GM23338 (cell line): Measurements from ENCODE around the gene PANX3. TPM values are rescaled to one million over a fixed set of nuclear protein-coding genes. Genes with fewer than 3 reads are reported as not detected.

Source experiments
- ATAC-seq: fragments of 200-7000 bp; cut with Tn5 transposase; 3 replicates; pipeline ENCODE4 v1.9.1; 2020
- DNase-seq: peaks from one replicate; pipeline ENCODE4 v3.0.0-alpha.2; 2015; ENCODE audit warnings: low spot score
- H2AFZ ChIP-seq: fragments of 200-600 bp; sonication (generic); 2 replicates; pipeline ENCODE4 v1.8.0; 2016; ENCODE audit warnings: antibody characterized with exemption, mild to moderate bottlenecking, moderate library complexity
- H3F3A ChIP-seq: fragments of 200-600 bp; sonication (generic); replicated peaks from 2 replicates; pipeline ENCODE4 v1.8.0; 2017; ENCODE audit warnings: antibody characterized with exemption, mixed run types, low read depth
- H3K27ac ChIP-seq: fragments of 200-600 bp; sonication (generic); 2 replicates; pipeline ENCODE4 v1.6.1; 2016; ENCODE audit warnings: low read depth
- H3K27me3 ChIP-seq: fragments of 200-600 bp; sonication (generic); 2 replicates; pipeline ENCODE4 v1.8.0; 2016; ENCODE audit warnings: mild to moderate bottlenecking, mixed run types, moderate library complexity; ENCODE audit not compliant: insufficient read depth
- H3K36me3 ChIP-seq: fragments of 200-600 bp; sonication (generic); 2 replicates; pipeline ENCODE4 v1.8.0; 2016; ENCODE audit warnings: mild to moderate bottlenecking; ENCODE audit not compliant: insufficient read depth
- H3K4me1 ChIP-seq: fragments of 200-600 bp; sonication (generic); 2 replicates; pipeline ENCODE4 v1.8.0; 2016; ENCODE audit warnings: mild to moderate bottlenecking, moderate library complexity; ENCODE audit not compliant: insufficient read depth
- H3K4me2 ChIP-seq: fragments of 200-600 bp; sonication (generic); 2 replicates; pipeline ENCODE4 v1.7.1; 2017; ENCODE audit warnings: mixed run types
- H3K4me3 ChIP-seq: fragments of 200-600 bp; sonication (generic); 2 replicates; pipeline ENCODE4 v1.6.1; 2016; ENCODE audit warnings: mixed run types
- H3K79me2 ChIP-seq: fragments of 200-600 bp; sonication (generic); replicated peaks from 2 replicates; pipeline ENCODE4 v1.8.0; 2017; ENCODE audit warnings: mild to moderate bottlenecking; ENCODE audit not compliant: insufficient read depth
- H3K9me2 ChIP-seq: fragments of 200-600 bp; sonication (generic); 2 replicates; pipeline ENCODE4 v1.8.0; 2017; ENCODE audit not compliant: insufficient read depth
- H4K20me1 ChIP-seq: fragments of 200-600 bp; sonication (generic); replicated peaks from 2 replicates; pipeline ENCODE4 v1.8.0; 2017; ENCODE audit warnings: mild to moderate bottlenecking; ENCODE audit not compliant: insufficient read depth
- H3K27ac Mint-ChIP-seq: 2 replicates; pipeline ENCODE4 v1.8.0; 2020; ENCODE audit warnings: inconsistent platforms, mild to moderate bottlenecking, moderate library complexity, mixed read lengths
- H3K27me3 Mint-ChIP-seq: 3 replicates; pipeline ENCODE4 v1.8.0; 2022; ENCODE audit warnings: low read depth, mild to moderate bottlenecking, moderate library complexity, mixed read lengths, inconsistent platforms; ENCODE audit not compliant: insufficient read depth, poor library complexity
- H3K36me3 Mint-ChIP-seq: 3 replicates; pipeline ENCODE4 v1.8.0; 2021; ENCODE audit warnings: low read depth, mild to moderate bottlenecking, inconsistent platforms, moderate library complexity, mixed read lengths
- H3K4me1 Mint-ChIP-seq: 3 replicates; pipeline ENCODE4 v1.8.0; 2020; ENCODE audit warnings: mild to moderate bottlenecking, inconsistent platforms, mixed read lengths
- H3K4me3 Mint-ChIP-seq: 3 replicates; pipeline ENCODE4 v1.8.0; 2021; ENCODE audit warnings: moderate library complexity, mild to moderate bottlenecking, inconsistent platforms, mixed read lengths
- H3K9me3 Mint-ChIP-seq: 3 replicates; pipeline ENCODE4 v1.8.0; 2020; ENCODE audit warnings: moderate library complexity, mild to moderate bottlenecking, inconsistent platforms, mixed read lengths
- CREB1 ChIP-seq: fragments of 250-450 bp; sonication (Bioruptor Pico); IDR thresholded peaks from 2 replicates; pipeline ENCODE4 v1.5.0; 2020; ENCODE audit warnings: low read depth, mild to moderate bottlenecking, moderate library complexity
- CTCF ChIP-seq, 2 experiments: fragments of 200-600 bp in 1 of 2; sonication (generic) in 1 of 2; conservative IDR thresholded peaks; 2 replicates each; pipeline versions ENCODE4 v1.5.1 to v1.6.1; 2016 to 2017; ENCODE audit warnings: antibody characterized with exemption in 2 of 2, low read depth in 2 of 2, mild to moderate bottlenecking in 2 of 2, moderate library complexity in 1 of 2
- EZH2 ChIP-seq: fragments of 200-600 bp; sonication (generic); IDR thresholded peaks from one replicate; pipeline ENCODE4 v1.8.0; 2017; ENCODE audit warnings: antibody characterized with exemption, mild to moderate bottlenecking, low read depth; ENCODE audit not compliant: unreplicated experiment
- EZH2phosphoT487 ChIP-seq: fragments of 200-600 bp; sonication (generic); IDR thresholded peaks from one replicate; pipeline ENCODE4 v1.8.1; 2018; ENCODE audit warnings: antibody characterized with exemption; ENCODE audit not compliant: unreplicated experiment
- JUNB ChIP-seq: IDR thresholded peaks from one replicate; pipeline ENCODE4 v1.6.1; 2016; ENCODE audit warnings: antibody characterized with exemption; ENCODE audit not compliant: unreplicated experiment
- NANOG ChIP-seq: IDR thresholded peaks from 2 replicates; pipeline ENCODE4 v1.6.1; 2016; ENCODE audit warnings: antibody characterized with exemption, borderline replicate concordance
- POLR2AphosphoS5 ChIP-seq: IDR thresholded peaks from 2 replicates; pipeline ENCODE4 v1.6.1; 2016; ENCODE audit warnings: antibody characterized with exemption, low read depth
- STAT1 ChIP-seq: IDR thresholded peaks from one replicate; pipeline ENCODE4 v1.6.1; 2016; ENCODE audit warnings: antibody characterized with exemption; ENCODE audit not compliant: unreplicated experiment
- ZNF114 ChIP-seq: fragments of 250-450 bp; sonication (Bioruptor Pico); IDR thresholded peaks from 2 replicates; pipeline ENCODE4 v1.5.0; 2020; ENCODE audit warnings: mild to moderate bottlenecking, moderate library complexity
- ZNF331 ChIP-seq: fragments of 250-450 bp; sonication (Bioruptor Pico); IDR thresholded peaks from 2 replicates; pipeline ENCODE4 v1.5.0; 2020; ENCODE audit warnings: low read depth, mild to moderate bottlenecking, moderate library complexity
- polyA plus RNA-seq: library from polyadenylated mRNA; unstranded; fragments of >200 nt; fragmentation: Nextera tagmentation; extraction: Ambion mirVana; gene quantifications from 2 replicates; pipeline ENCODE4 v1.2.1, GENCODE V29; 2016
- total RNA-seq: library from RNA; depleted of rRNA; stranded (reverse); fragments of >200 nt; shearing (Covaris generic); gene quantifications from 2 replicates; pipeline ENCODE4 v1.2.3, GENCODE V29; 2014
- TF ChIP-seq, protein P1 (sequence below): IDR thresholded peaks from 2 replicates; pipeline ENCODE4 v1.6.1; 2016; ENCODE audit warnings: antibody characterized with exemption
- TF ChIP-seq, protein P2 (sequence below): IDR thresholded peaks from one replicate; pipeline ENCODE4 v1.6.1; 2018; ENCODE audit warnings: antibody characterized with exemption; ENCODE audit not compliant: unreplicated experiment
- TF ChIP-seq, protein P3 (sequence below): fragments of 250-450 bp; sonication (Bioruptor Pico); IDR thresholded peaks from 2 replicates; pipeline ENCODE4 v1.5.0; 2020; ENCODE audit warnings: mild to moderate bottlenecking, moderate library complexity

Gene PANX3
- total and polyA plus RNA-seq, 2 experiments from 2014 or later: not detected

DNA sequence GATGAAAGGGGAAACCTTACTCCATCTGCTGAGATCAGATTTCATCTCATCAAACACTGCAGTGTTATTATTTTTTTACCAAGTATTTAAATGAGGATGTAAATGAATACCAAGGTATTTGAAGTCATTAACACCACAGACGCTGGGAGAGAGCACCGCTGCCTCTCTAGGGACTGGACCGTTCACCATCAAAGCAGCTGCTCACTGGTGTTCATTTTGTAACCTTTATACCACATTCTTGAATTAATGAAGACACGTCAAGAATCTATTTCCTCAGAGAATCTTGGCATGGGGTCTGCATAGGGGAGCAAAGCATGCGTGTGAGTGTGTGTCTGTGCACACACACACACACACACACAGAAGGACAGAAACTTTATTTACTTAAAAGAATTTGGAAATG is 46.7 kb downstream of the PANX3 start:
- peaks cover 17% of the 10 kb centered on the region for H3K4me1 ChIP-seq
- Mint-ChIP-seq H3K36me3 (no peaks in the 10 kb centered on the region), H3K4me1 (peaks cover 21% of the 10 kb centered on the region), H3K4me3 (0 out of 3 replicates have a peak overlapping the region, but pooled peaks have one; percentile 7), H3K27ac (no peak overlapping the region), H3K27me3 (peaks cover 7% of the 10 kb centered on the region), H3K9me3 (no peaks in the 10 kb centered on the region)
- no peaks in the 10 kb centered on the region for H3F3A ChIP-seq
- ATAC-seq (peak; percentile 51), DNase-seq (peak; percentile 42)
- no peak overlapping the region for H3K27ac ChIP-seq
- H3K4me2 ChIP-seq: peak overlapping the region; percentile 6; the same call in 1 of the 2 replicates
- no peaks in the 10 kb centered on the region for H3K9me2 ChIP-seq
- H3K79me2 ChIP-seq: no peaks in the 10 kb centered on the region
- H3K36me3 ChIP-seq: no peaks in the 10 kb centered on the region
- H3K4me3 ChIP-seq: no peak overlapping the region
- H4K20me1 ChIP-seq: no peaks in the 10 kb centered on the region
- TF ChIP-seq STAT1 (no peak), ZNF114 (CRISPR knock-in tag) (no peak), CREB1 (CRISPR knock-in tag) (no peak), ZNF331 (CRISPR knock-in tag) (no peak), NANOG (no peak), EZH2 (no peak), EZH2phosphoT487 (no peak), CTCF (conservative IDR thresholded peaks at IDR 0.05; ENCODE audit: low read depth in 2 of 2) (no peak), POLR2AphosphoS5 (no peak), JUNB (no peak)
- TF ChIP-seq, protein P1, sequence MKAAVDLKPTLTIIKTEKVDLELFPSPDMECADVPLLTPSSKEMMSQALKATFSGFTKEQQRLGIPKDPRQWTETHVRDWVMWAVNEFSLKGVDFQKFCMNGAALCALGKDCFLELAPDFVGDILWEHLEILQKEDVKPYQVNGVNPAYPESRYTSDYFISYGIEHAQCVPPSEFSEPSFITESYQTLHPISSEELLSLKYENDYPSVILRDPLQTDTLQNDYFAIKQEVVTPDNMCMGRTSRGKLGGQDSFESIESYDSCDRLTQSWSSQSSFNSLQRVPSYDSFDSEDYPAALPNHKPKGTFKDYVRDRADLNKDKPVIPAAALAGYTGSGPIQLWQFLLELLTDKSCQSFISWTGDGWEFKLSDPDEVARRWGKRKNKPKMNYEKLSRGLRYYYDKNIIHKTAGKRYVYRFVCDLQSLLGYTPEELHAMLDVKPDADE: no peak
- TF ChIP-seq, protein P2, sequence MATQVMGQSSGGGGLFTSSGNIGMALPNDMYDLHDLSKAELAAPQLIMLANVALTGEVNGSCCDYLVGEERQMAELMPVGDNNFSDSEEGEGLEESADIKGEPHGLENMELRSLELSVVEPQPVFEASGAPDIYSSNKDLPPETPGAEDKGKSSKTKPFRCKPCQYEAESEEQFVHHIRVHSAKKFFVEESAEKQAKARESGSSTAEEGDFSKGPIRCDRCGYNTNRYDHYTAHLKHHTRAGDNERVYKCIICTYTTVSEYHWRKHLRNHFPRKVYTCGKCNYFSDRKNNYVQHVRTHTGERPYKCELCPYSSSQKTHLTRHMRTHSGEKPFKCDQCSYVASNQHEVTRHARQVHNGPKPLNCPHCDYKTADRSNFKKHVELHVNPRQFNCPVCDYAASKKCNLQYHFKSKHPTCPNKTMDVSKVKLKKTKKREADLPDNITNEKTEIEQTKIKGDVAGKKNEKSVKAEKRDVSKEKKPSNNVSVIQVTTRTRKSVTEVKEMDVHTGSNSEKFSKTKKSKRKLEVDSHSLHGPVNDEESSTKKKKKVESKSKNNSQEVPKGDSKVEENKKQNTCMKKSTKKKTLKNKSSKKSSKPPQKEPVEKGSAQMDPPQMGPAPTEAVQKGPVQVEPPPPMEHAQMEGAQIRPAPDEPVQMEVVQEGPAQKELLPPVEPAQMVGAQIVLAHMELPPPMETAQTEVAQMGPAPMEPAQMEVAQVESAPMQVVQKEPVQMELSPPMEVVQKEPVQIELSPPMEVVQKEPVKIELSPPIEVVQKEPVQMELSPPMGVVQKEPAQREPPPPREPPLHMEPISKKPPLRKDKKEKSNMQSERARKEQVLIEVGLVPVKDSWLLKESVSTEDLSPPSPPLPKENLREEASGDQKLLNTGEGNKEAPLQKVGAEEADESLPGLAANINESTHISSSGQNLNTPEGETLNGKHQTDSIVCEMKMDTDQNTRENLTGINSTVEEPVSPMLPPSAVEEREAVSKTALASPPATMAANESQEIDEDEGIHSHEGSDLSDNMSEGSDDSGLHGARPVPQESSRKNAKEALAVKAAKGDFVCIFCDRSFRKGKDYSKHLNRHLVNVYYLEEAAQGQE: no peak
- TF ChIP-seq, protein P3, sequence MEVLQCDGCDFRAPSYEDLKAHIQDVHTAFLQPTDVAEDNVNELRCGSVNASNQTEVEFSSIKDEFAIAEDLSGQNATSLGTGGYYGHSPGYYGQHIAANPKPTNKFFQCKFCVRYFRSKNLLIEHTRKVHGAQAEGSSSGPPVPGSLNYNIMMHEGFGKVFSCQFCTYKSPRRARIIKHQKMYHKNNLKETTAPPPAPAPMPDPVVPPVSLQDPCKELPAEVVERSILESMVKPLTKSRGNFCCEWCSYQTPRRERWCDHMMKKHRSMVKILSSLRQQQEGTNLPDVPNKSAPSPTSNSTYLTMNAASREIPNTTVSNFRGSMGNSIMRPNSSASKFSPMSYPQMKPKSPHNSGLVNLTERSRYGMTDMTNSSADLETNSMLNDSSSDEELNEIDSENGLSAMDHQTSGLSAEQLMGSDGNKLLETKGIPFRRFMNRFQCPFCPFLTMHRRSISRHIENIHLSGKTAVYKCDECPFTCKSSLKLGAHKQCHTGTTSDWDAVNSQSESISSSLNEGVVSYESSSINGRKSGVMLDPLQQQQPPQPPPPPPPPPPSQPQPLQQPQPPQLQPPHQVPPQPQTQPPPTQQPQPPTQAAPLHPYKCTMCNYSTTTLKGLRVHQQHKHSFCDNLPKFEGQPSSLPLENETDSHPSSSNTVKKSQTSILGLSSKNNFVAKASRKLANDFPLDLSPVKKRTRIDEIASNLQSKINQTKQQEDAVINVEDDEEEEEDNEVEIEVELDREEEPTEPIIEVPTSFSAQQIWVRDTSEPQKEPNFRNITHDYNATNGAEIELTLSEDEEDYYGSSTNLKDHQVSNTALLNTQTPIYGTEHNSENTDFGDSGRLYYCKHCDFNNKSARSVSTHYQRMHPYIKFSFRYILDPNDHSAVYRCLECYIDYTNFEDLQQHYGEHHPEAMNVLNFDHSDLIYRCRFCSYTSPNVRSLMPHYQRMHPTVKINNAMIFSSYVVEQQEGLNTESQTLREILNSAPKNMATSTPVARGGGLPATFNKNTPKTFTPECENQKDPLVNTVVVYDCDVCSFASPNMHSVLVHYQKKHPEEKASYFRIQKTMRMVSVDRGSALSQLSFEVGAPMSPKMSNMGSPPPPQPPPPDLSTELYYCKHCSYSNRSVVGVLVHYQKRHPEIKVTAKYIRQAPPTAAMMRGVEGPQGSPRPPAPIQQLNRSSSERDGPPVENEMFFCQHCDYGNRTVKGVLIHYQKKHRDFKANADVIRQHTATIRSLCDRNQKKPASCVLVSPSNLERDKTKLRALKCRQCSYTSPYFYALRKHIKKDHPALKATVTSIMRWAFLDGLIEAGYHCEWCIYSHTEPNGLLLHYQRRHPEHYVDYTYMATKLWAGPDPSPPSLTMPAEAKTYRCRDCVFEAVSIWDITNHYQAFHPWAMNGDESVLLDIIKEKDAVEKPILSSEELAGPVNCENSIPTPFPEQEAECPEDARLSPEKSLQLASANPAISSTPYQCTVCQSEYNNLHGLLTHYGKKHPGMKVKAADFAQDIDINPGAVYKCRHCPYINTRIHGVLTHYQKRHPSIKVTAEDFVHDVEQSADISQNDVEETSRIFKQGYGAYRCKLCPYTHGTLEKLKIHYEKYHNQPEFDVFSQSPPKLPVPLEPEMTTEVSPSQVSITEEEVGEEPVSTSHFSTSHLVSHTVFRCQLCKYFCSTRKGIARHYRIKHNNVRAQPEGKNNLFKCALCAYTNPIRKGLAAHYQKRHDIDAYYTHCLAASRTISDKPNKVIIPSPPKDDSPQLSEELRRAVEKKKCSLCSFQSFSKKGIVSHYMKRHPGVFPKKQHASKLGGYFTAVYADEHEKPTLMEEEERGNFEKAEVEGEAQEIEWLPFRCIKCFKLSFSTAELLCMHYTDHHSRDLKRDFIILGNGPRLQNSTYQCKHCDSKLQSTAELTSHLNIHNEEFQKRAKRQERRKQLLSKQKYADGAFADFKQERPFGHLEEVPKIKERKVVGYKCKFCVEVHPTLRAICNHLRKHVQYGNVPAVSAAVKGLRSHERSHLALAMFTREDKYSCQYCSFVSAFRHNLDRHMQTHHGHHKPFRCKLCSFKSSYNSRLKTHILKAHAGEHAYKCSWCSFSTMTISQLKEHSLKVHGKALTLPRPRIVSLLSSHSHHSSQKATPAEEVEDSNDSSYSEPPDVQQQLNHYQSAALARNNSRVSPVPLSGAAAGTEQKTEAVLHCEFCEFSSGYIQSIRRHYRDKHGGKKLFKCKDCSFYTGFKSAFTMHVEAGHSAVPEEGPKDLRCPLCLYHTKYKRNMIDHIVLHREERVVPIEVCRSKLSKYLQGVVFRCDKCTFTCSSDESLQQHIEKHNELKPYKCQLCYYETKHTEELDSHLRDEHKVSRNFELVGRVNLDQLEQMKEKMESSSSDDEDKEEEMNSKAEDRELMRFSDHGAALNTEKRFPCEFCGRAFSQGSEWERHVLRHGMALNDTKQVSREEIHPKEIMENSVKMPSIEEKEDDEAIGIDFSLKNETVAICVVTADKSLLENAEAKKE (CRISPR knock-in tag): no peak
- H3K27me3 ChIP-seq: no peaks in the 10 kb centered on the region
- no peak overlapping the region for H2AFZ ChIP-seq
